Non-pigmented ciliary epithelial cell (primary cell): Measurements from ENCODE around the gene RIN3.
"Not testable (repeated sequence)": the region's sequence is repeated elsewhere in the genome, so short reads cannot be mapped to it uniquely, and the experiment has no call there.

Experiments used
- DNase-seq: peaks from one replicate; pipeline ENCODE4 v3.0.0-alpha.2; 2010; ENCODE audit warnings: low read depth

Gene RIN3

GRCh38 chr14:92693998-92694795 is 180.6 kb downstream of the RIN3 start:
- no peak for DNase-seq

DNA sequence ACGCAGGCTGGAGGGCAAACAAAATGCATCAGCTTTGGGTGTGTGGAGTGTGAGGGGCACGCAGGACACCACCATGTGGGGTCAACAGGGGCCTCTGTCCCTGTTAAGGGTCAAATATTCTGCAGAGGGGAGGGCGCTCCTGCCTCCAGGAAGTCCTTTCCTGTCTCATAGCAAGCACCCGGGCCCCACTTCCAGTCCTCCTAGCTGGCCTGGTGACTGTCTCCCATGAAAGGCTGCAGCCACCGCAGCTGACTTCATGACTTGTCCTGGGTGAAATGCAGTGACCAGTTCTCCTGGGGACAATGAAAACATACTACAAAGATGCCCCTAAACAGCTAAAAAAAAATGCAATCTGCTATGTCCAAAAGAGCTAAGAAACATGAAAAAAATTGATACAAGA is 181.2 kb downstream of the RIN3 start:
- no peak for DNase-seq

DNA sequence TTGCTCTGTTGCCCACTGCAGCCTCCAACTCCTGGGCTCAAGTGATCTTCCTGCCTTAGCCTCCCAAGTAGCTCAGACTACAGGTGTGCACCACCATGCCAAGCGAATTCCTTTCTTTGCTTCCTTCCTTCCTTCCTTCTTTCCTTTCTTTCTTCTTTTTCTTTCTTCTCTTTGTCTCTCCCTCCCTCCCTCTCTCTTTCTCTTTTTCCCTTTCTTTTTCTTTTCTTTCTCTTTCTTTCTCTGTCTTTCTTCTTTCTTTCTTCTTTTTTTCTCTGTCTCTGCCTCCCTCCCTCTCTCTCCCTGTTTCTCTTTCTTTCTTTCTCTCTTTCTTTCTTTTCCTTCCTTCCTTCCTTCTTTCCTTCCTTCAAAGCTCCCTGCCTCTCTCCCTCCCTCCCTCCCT is 182.0 kb downstream of the RIN3 start:
- no peak for DNase-seq

GRCh38 chr14:92696366-92696765 is 182.8 kb downstream of the RIN3 start:
- no peak for DNase-seq

DNA sequence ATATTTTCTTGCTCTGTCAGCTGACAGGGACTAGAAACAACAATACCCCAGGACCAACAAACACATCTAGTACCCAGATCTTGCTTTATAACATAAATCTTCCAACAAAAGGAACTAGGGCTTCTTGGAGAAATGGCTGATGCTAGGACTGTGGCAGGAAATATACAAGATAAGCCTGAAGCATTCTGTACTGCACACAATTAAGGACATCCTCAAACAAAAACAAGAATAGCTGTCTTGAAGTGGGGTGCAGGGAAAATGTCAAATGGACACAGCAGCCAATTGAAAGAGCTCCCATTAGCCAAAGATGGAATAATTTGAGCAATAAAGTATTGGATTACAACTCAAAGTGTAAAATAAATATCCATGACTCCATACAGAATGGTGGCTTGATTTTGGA is 184.8 kb downstream of the RIN3 start:
- DNase-seq: no peak

GRCh38 chr14:92701826-92702225 is 188.2 kb downstream of the RIN3 start:
- no peak for DNase-seq

DNA sequence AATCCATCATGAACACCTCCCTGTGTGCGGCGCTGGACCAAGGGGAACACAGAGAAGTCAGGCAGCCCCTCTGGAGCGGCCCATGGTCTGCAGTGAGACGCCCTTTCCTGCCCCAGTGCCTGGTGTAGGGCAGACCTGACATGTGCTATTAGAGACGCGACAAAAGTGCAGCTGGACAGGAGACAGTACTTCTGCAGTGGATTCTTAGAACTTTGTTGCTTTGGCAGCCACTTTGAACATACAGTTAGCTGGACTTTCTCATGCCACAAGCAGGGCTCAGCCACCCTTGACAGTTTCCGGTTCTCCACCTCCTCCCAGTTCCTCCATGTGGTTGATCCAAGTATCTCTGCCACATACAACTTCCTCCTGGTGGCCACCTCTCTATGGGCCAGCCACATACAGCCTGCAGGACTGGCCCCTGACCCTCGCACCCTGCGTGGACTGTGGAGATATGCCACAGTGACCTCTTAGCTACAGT is 188.9 kb downstream of the RIN3 start:
- no peak for DNase-seq

DNA sequence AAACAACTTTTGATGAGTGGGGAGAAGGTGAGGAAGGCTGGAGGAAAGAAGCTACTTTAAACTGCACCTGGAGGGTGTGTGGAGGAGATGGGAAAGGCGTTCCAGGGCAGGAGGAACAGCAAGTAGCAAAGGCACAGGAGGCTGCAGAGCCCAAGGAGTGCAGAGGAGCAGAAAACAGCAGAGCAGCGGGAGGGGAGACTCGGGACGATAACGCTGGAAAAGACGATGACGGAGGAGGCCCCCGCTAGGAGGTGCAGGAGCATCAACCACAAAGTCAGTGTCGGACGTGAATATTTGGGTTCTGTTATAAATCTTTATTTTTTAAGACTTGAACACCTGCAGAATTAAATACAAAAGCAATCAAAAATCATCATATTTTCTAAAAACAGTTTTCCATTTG is 189.9 kb downstream of the RIN3 start:
- DNase-seq: no peak

- no peak for DNase-seq
Measured at GRCh38 chr14:92704036-92704804, 190.6 kb downstream of the RIN3 start.

GRCh38 chr14:92704821-92705220 is 191.2 kb downstream of the RIN3 start:
- no peak for DNase-seq

GRCh38 chr14:92706386-92706785 is 192.8 kb downstream of the RIN3 start:
- no peak for DNase-seq

GRCh38 chr14:92709340-92710000 is 195.9 kb downstream of the RIN3 start:
- DNase-seq: no peak

DNA sequence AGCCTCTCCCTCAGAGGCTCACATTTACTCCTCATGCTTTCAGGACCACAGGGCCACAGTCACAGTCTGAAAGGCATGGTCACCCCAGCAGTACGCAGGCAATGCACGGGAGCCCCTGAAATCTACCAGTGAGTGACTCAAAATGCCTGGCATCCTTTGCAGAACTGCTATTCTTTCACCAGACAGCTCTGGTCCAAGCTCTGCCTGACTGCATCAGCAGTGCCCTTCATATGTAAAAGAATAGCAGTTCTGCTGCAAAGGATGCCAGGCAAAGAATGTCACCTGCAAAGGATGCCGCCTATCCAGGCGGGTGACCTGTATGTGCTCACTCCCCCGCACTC is 196.4 kb downstream of the RIN3 start:
- no peak for DNase-seq

GRCh38 chr14:92711976-92712653 is 198.5 kb downstream of the RIN3 start:
- no peak for DNase-seq

DNA sequence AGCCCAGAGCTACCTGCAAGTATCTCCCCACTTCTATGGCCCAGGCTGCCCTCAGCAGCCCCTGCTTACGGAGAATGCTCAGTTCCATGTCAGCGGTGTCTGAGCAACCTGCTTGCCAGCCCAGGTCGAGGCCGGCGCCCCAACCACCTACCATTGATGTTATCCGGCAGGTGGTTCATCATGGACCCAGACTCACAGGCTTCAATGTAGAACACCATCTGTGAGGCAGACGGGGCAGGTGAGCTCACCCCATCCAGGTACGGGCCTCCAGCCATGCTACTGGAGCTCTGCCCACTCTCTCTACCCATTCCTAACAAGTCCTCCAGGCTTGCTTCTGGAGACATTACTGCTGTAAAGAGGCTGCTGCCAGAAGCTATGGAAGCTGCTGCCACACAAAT is 199.1 kb downstream of the RIN3 start:
- DNase-seq: no peak

DNA sequence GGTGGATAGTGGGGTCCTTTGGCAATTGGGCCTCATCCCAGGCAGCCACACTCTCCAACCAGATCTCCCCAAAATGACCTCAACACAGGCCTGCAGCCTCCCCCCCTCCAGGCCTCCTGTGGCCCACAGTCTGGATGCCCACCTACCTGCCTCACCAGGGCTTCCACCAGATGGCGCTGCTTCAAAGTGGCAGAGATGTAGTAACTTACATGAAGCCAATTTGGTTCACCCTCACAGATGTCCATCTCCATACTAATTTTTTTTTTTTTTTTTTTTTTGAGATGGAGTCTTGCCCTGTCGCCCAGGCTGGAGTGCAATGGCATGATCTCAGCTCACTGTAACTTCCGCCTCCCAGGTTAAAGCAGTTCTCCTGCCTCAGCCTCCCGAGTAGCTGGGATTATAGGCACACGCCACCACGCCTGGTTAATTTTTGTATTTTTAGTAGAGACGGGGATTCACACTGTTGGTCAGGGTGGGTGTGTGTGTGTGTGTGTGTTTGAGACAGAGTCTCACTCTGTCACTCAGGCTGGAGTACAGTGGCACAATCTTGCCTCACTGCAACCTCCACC is 201.2 kb downstream of the RIN3 start:
- not testable (repeated sequence) for DNase-seq

GRCh38 chr14:92716131-92716530 is 202.6 kb downstream of the RIN3 start:
- DNase-seq: no peak

- DNase-seq: no peak
Measured at GRCh38 chr14:92717571-92718042, 204.0 kb downstream of the RIN3 start.

GRCh38 chr14:92718664-92719063 is 205.1 kb downstream of the RIN3 start:
- no peak for DNase-seq

- no peak for DNase-seq
Measured at GRCh38 chr14:92719421-92719820, 205.8 kb downstream of the RIN3 start.

DNA sequence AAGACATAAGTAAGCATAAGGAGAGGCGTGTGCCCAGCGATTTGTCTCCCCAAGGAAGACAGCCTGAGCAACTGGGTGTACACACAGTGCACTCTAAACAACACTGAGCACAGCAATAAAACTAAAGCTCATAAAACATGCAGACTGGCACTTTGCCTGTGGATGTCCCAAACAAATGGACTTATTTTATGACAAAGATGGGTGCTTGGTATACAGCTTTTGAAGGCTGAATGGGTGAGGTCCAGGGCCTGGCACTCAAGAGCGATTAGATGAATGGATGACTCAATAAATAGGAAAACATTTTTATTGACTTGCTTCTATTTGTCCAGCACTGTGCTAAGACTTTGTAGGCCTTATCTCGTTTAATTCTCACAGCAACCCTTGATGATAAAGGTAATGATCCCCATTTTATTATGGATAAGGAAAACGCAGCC is 206.3 kb downstream of the RIN3 start:
- DNase-seq: no peak
